ENCODE measurements around the gene TAS1R3.

GRCh38 chr1:1306661-1307260 is 24.3 kb upstream of the TAS1R3 start:
- TF ChIP-seq, protein P1, sequence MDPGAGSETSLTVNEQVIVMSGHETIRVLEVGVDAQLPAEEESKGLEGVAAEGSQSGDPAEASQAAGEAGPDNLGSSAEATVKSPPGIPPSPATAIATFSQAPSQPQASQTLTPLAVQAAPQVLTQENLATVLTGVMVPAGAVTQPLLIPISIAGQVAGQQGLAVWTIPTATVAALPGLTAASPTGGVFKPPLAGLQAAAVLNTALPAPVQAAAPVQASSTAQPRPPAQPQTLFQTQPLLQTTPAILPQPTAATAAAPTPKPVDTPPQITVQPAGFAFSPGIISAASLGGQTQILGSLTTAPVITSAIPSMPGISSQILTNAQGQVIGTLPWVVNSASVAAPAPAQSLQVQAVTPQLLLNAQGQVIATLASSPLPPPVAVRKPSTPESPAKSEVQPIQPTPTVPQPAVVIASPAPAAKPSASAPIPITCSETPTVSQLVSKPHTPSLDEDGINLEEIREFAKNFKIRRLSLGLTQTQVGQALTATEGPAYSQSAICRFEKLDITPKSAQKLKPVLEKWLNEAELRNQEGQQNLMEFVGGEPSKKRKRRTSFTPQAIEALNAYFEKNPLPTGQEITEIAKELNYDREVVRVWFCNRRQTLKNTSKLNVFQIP (CRISPR knock-in tag; IDR thresholded peaks at IDR 0.05; ENCODE audit: borderline replicate concordance, low read depth), result no peak
- TF ChIP-seq PATZ1 (CRISPR knock-in tag; IDR thresholded peaks at IDR 0.05; ENCODE audit: borderline replicate concordance) (no peak), CSDC2 (CRISPR knock-in tag; IDR thresholded peaks at IDR 0.05) (no peak), CSRNP3 (CRISPR knock-in tag; IDR thresholded peaks at IDR 0.05) (no peak)
